Esophagus muscularis mucosa (tissue), 3 donors: ENCODE results near the gene FTL.

Source experiments
- POLR2A ChIP-seq: fragments of 450-650 bp; IDR thresholded peaks from one replicate; pipeline ENCODE4 v1.6.1; 2017; ENCODE audit warnings: antibody characterized with exemption, moderate library complexity, mild to moderate bottlenecking, low read depth
- TF ChIP-seq, protein P1 (sequence below), 3 experiments: fragments of 200-600 bp in 2 of 3; fragments of 450-650 bp in 1 of 3; sonication (generic) in 2 of 3; IDR thresholded peaks; one replicate each; pipeline ENCODE4 v1.5.1; 2017 to 2019; ENCODE audit warnings: antibody characterized with exemption in 3 of 3, mild to moderate bottlenecking in 2 of 3, moderate library complexity in 1 of 3

DNA sequence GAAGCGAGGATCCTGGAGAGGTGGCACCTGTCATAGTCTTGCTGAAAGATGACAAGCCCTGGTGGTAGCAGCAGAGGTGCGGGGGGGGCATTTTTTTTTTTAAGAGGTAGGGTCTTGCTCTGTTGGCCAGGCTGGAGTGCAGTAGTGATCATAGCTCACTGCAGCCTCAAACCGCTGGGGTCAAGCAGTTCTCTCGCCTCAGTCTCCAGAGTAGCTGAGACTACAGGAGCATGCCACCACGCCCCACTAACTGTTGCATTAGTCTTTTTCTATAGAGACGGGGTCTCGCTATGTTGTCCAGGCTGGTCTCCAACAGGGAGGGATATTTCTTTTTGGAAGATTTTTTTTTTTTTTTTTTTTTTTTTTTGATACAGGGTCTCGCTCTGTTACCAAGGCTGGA is 7.1 kb upstream of the FTL start:
- TF ChIP-seq, protein P1, sequence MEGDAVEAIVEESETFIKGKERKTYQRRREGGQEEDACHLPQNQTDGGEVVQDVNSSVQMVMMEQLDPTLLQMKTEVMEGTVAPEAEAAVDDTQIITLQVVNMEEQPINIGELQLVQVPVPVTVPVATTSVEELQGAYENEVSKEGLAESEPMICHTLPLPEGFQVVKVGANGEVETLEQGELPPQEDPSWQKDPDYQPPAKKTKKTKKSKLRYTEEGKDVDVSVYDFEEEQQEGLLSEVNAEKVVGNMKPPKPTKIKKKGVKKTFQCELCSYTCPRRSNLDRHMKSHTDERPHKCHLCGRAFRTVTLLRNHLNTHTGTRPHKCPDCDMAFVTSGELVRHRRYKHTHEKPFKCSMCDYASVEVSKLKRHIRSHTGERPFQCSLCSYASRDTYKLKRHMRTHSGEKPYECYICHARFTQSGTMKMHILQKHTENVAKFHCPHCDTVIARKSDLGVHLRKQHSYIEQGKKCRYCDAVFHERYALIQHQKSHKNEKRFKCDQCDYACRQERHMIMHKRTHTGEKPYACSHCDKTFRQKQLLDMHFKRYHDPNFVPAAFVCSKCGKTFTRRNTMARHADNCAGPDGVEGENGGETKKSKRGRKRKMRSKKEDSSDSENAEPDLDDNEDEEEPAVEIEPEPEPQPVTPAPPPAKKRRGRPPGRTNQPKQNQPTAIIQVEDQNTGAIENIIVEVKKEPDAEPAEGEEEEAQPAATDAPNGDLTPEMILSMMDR (IDR thresholded peaks at IDR 0.05), result no peak
- no peak for TF ChIP-seq POLR2A
